Activated naive CD4-positive, alpha-beta T cell treated with anti-CD3 and anti-CD28 coated beads, Interleukin-2, amount 50 U/mL, for 72 hours (primary cell): ENCODE measurements around the gene ADGRF5. TPM values are rescaled to one million over a fixed set of nuclear protein-coding genes. Genes with fewer than 3 reads are reported as not detected.

Source experiments
- ATAC-seq, 2 donors: fragments of 150-1000 bp; cut with Tn5 transposase; 2 replicates each; pipeline ENCODE4 v1.10.0; 2021; ENCODE audit warnings: mild to moderate bottlenecking in 2 of 2, moderate library complexity in 2 of 2
- DNase-seq, 2 donors: peaks; one replicate each; pipeline ENCODE4 v3.0.0; 2021 to 2022; ENCODE audit warnings: low spot score in 2 of 2
- H3K27ac Mint-ChIP-seq, 2 donors: one replicate each; pipeline ENCODE4 v1.8.0; 2022; ENCODE audit warnings: mild to moderate bottlenecking in 2 of 2, mixed read lengths in 2 of 2
- H3K36me3 Mint-ChIP-seq, 2 donors: one replicate each; pipeline ENCODE4 v1.8.0; 2022; ENCODE audit warnings: mixed read lengths in 2 of 2
- H3K9me3 Mint-ChIP-seq, 2 donors: one replicate each; pipeline ENCODE4 v1.8.0; 2022; ENCODE audit warnings: mixed read lengths in 2 of 2
- total RNA-seq, 2 donors: library from RNA; stranded (reverse); gene quantifications; one replicate each; pipeline ENCODE4 v1.2.3, GENCODE V29; 2022

The ADGRF5 gene
- total RNA-seq, 2 donors from 2014 or later: not detected

GRCh38 chr6:46935687-46936086 is 13.9 kb upstream of the ADGRF5 start:
- no peak for ATAC-seq
- DNase-seq: no peak
- Mint-ChIP-seq H3K36me3 (no peaks in the 10 kb centered on the region), H3K9me3 (peaks cover 0 to 4% of the 10 kb centered on the region in 2 donors), H3K27ac (no peak overlapping the region)

GRCh38 chr6:46933751-46934150 is 12.0 kb upstream of the ADGRF5 start:
- ATAC-seq (no peak), DNase-seq (no peak)
- Mint-ChIP-seq H3K36me3 (no peaks in the 10 kb centered on the region), H3K27ac (no peak overlapping the region), H3K9me3 (peaks cover 0 to 4% of the 10 kb centered on the region in 2 donors)

- H3K27ac Mint-ChIP-seq: no peak overlapping the region
- no peak for ATAC-seq
- no peaks in the 10 kb centered on the region for H3K36me3 Mint-ChIP-seq
- no peak for DNase-seq
- peaks cover 5 to 7% of the 10 kb centered on the region in 2 donors for H3K9me3 Mint-ChIP-seq
Measured at GRCh38 chr6:46932526-46933319, 11.0 kb upstream of the ADGRF5 start.

GRCh38 chr6:46931416-46931815 is 9.7 kb upstream of the ADGRF5 start:
- DNase-seq: no peak
- ATAC-seq: no peak
- no peak overlapping the region for H3K27ac Mint-ChIP-seq
- peaks cover 5 to 7% of the 10 kb centered on the region in 2 donors for H3K9me3 Mint-ChIP-seq
- no peaks in the 10 kb centered on the region for H3K36me3 Mint-ChIP-seq

- H3K9me3 Mint-ChIP-seq: peaks cover 5 to 7% of the 10 kb centered on the region in 2 donors
- ATAC-seq (no peak), DNase-seq (no peak)
Measured at GRCh38 chr6:46930331-46930730, 8.6 kb upstream of the ADGRF5 start.

GRCh38 chr6:46927066-46927465 is 5.3 kb upstream of the ADGRF5 start:
- no peaks in the 10 kb centered on the region for H3K36me3 Mint-ChIP-seq
- DNase-seq: no peak
- ATAC-seq: no peak
- no peak overlapping the region for H3K27ac Mint-ChIP-seq
- peaks cover 7 to 14% of the 10 kb centered on the region in 2 donors for H3K9me3 Mint-ChIP-seq

More at GRCh38 chr6:46930331-46930730, 8.6 kb upstream of the ADGRF5 start:
- Mint-ChIP-seq H3K36me3 (no peaks in the 10 kb centered on the region), H3K27ac (no peak overlapping the region)

GRCh38 chr6:46926481-46926880 is 4.7 kb upstream of the ADGRF5 start:
- Mint-ChIP-seq H3K9me3 (peaks cover 7 to 14% of the 10 kb centered on the region in 2 donors), H3K36me3 (no peaks in the 10 kb centered on the region), H3K27ac (no peak overlapping the region)
- DNase-seq (no peak), ATAC-seq (no peak)

- H3K27ac Mint-ChIP-seq: no peak overlapping the region
- peaks cover 3 to 14% of the 10 kb centered on the region in 2 donors for H3K9me3 Mint-ChIP-seq
- no peak for DNase-seq
- no peak for ATAC-seq
- no peaks in the 10 kb centered on the region for H3K36me3 Mint-ChIP-seq
Measured at GRCh38 chr6:46925563-46926253, 4.0 kb upstream of the ADGRF5 start.

GRCh38 chr6:46923476-46923875 is 1.7 kb upstream of the ADGRF5 start:
- Mint-ChIP-seq H3K27ac (no peak overlapping the region), H3K9me3 (peaks cover 2 to 13% of the 10 kb centered on the region in 2 donors), H3K36me3 (no peaks in the 10 kb centered on the region)
- ATAC-seq: no peak
- no peak for DNase-seq

- no peaks in the 10 kb centered on the region for H3K36me3 Mint-ChIP-seq
- peaks cover 0 to 10% of the 10 kb centered on the region in 2 donors for H3K9me3 Mint-ChIP-seq
- no peak for ATAC-seq
- no peak overlapping the region for H3K27ac Mint-ChIP-seq
- no peak for DNase-seq
Measured at GRCh38 chr6:46921059-46921458, 679 bp downstream of the ADGRF5 start.

GRCh38 chr6:46918806-46919205 is 2.9 kb downstream of the ADGRF5 start:
- no peaks in the 10 kb centered on the region for H3K36me3 Mint-ChIP-seq

GRCh38 chr6:46917002-46917545 is 4.7 kb downstream of the ADGRF5 start:
- no peaks in the 10 kb centered on the region for H3K9me3 Mint-ChIP-seq
- DNase-seq: no peak
- H3K27ac Mint-ChIP-seq: no peak overlapping the region
- no peak for ATAC-seq
- H3K36me3 Mint-ChIP-seq: no peaks in the 10 kb centered on the region

More at GRCh38 chr6:46918806-46919205, 2.9 kb downstream of the ADGRF5 start:
- H3K9me3 Mint-ChIP-seq: no peaks in the 10 kb centered on the region
- DNase-seq (no peak), ATAC-seq (no peak)
- no peak overlapping the region for H3K27ac Mint-ChIP-seq

GRCh38 chr6:46915866-46916265 is 5.9 kb downstream of the ADGRF5 start:
- no peak for ATAC-seq
- H3K27ac Mint-ChIP-seq: no peak overlapping the region
- no peak for DNase-seq
- H3K9me3 Mint-ChIP-seq: no peaks in the 10 kb centered on the region
- no peaks in the 10 kb centered on the region for H3K36me3 Mint-ChIP-seq

- ATAC-seq (no peak), DNase-seq (no peak)
- H3K27ac Mint-ChIP-seq: no peak overlapping the region
- H3K9me3 Mint-ChIP-seq: no peaks in the 10 kb centered on the region
- H3K36me3 Mint-ChIP-seq: no peaks in the 10 kb centered on the region
Measured at GRCh38 chr6:46915380-46915779, 6.4 kb downstream of the ADGRF5 start.

- Mint-ChIP-seq H3K36me3 (no peaks in the 10 kb centered on the region), H3K9me3 (no peaks in the 10 kb centered on the region), H3K27ac (no peak overlapping the region)
- no peak for ATAC-seq
- no peak for DNase-seq
Measured at GRCh38 chr6:46914279-46914810, 7.4 kb downstream of the ADGRF5 start.

- DNase-seq: no peak
- no peaks in the 10 kb centered on the region for H3K36me3 Mint-ChIP-seq
- no peaks in the 10 kb centered on the region for H3K9me3 Mint-ChIP-seq
Measured at GRCh38 chr6:46909371-46909770, 12.4 kb downstream of the ADGRF5 start.

GRCh38 chr6:46906776-46907175 is 15.0 kb downstream of the ADGRF5 start:
- no peak overlapping the region for H3K27ac Mint-ChIP-seq
- H3K9me3 Mint-ChIP-seq: no peaks in the 10 kb centered on the region
- DNase-seq: no peak
- no peaks in the 10 kb centered on the region for H3K36me3 Mint-ChIP-seq
- no peak for ATAC-seq

More at GRCh38 chr6:46909371-46909770, 12.4 kb downstream of the ADGRF5 start:
- ATAC-seq: no peak
- H3K27ac Mint-ChIP-seq: no peak overlapping the region
